Measurements from ENCODE around the gene JOSD2. TPM values are rescaled to one million over a fixed set of nuclear protein-coding genes. Genes with fewer than 3 reads are reported as not detected.

Gene JOSD2
- total RNA-seq, 1 experiment from 2014 or later = 40.9 TPM

- Histone ChIP-seq H4K20me1 (ENCODE audit: insufficient read depth) (no peaks in the 10 kb centered on the region), H2AFZ (ENCODE audit: low read depth, low read length, poor library complexity, severe bottlenecking) (no peak overlapping the region), H3K36me3 (ENCODE audit: control insufficient read depth in 1 of 2, insufficient read depth in 2 of 2, low read length in 2 of 2) (no peaks in the 10 kb centered on the region; a peak in 1 of 4 replicates), H3K4me3 (replicated peaks in 1 of 2; ENCODE audit: low read depth in 1 of 2, low read length in 2 of 2) (no peak overlapping the region), H3K4me2 (ENCODE audit: low read length) (no peak overlapping the region), H3K4me1 (ENCODE audit: control insufficient read depth in 1 of 2, insufficient read depth in 2 of 2, low read length in 2 of 2) (peaks cover 3 to 15% of the 10 kb centered on the region in 2 experiments; a peak in 3 of 4 replicates), H3K79me2 (ENCODE audit: insufficient read depth, low read length) (peaks cover 8% of the 10 kb centered on the region; the same call in 1 of the 2 replicates), H3K27me3 (ENCODE audit: insufficient read depth, low read length) (no peaks in the 10 kb centered on the region), H3K9me2 (ENCODE audit: insufficient read depth) (no peaks in the 10 kb centered on the region), H3K27ac (ENCODE audit: low read depth, low read length) (no peak overlapping the region), H3K9ac (ENCODE audit: low read length) (no peak overlapping the region), H3K9me3 (ENCODE audit: control insufficient read depth in 1 of 2, insufficient read depth in 1 of 2, low read depth in 1 of 2, low read length in 2 of 2) (no peaks in the 10 kb centered on the region)
- no peak for ATAC-seq
- POLR2A ChIA-PET = interaction anchor here (0.6 kb wide), 1 partner anchor 484 kb away, joined by 3 read pairs; no protein-coding TSS in a partner anchor
- DNase-seq (ENCODE audit: low read depth, low spot score) = no peak
- BruUV-seq (replicated peaks) = no TSS peak
- CTCF ChIA-PET = no interaction called here
- TF ChIP-seq ZNF274 (IDR thresholded peaks at IDR 0.05; ENCODE audit: low read depth, low read length) (no peak), ZFX (IDR thresholded peaks at IDR 0.05) (no peak), REST (IDR thresholded peaks at IDR 0.05; ENCODE audit: low read depth) (no peak), CBX3 (IDR thresholded peaks at IDR 0.05; ENCODE audit: low read depth) (no peak), YY1 (IDR thresholded peaks at IDR 0.05; ENCODE audit: extremely low read depth, insufficient replicate concordance, low read depth, low read length) (no peak), CEBPB (IDR thresholded peaks at IDR 0.05; ENCODE audit: low read depth) (no peak), SP1 (IDR thresholded peaks at IDR 0.05; ENCODE audit: low read depth) (no peak), EGR1 (IDR thresholded peaks at IDR 0.05; ENCODE audit: low read depth) (no peak), JUND (IDR thresholded peaks at IDR 0.05) (no peak), MAX (IDR thresholded peaks at IDR 0.05) (no peak), TCF7L2 (IDR thresholded peaks at IDR 0.05; ENCODE audit: borderline replicate concordance, extremely low read depth, insufficient read depth, insufficient read length) (no peak), POLR2AphosphoS5 (IDR thresholded peaks at IDR 0.05; ENCODE audit: low read depth, low read length) (no peak), ATF3 (IDR thresholded peaks at IDR 0.05) (no peak), FOSL1 (IDR thresholded peaks at IDR 0.05; ENCODE audit: low read depth) (no peak)
- RAD21 ChIA-PET (ENCODE audit: low non-redundant PET in 1 of 2, low total read pairs in 2 of 2, uncharacterized antibody in 2 of 2, unreplicated experiment in 2 of 2) = no interaction called here
- intact Hi-C loops (cut with micrococcal nuclease) = no loop called here
Observed at GRCh38 chr19:50509366-50509765, 1.6 kb downstream of the JOSD2 start.

All from HCT116 (cell line).